HS-5 (cell line): ENCODE measurements around the gene RPS14.

Experiments used
- DNase-seq: peaks from one replicate; pipeline ENCODE4 v3.0.0-alpha.2; 2012; ENCODE audit warnings: low read depth

The RPS14 gene

DNA sequence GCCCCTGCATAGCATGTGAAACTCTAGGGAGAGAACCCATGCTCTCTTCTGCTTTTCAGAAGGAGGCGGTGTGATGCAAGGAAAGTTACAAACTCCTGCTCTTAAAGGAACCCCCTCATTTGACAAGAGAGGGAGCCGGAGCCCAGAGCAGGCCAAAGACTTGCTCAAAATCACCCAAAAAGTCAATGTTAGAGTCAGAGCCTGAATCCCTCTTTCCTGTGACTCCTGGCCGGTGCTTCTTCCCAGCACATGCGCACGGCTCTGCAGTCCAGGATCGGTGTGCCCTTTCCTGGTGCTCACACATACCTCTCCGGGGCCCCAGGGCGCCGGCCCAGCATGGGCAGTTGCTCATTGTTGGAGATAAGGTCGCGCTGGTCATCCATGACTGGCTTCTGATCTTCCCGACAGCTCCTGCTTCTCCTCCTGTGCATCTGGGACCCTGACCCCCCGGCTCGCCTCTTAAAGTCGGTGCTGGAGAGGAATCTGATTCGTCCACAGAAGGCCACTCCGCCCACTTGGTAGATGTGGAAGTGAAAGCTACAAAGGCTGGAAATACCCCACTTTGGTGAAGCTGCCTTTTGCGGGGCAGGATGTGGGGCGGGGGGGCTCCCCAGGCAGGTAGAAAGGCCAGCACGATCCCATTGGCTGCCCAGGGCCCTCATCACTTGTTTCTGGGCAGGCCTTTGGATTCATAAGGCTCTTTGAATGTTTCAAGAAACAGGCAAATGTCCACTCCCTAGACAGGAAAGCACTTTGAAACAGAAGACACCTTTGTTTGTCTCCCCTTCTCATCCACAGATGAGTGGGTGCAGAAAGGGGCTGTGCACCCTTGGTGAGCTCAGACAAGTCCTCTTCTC, 37.0 kb downstream of the RPS14 start, which contains the start of gene CD74:
CD74 (minus strand) TSS at position 592 of the 857 bp plus-strand sequence; CDS start at position 431, 161 bp downstream.
- no peak for DNase-seq

DNA sequence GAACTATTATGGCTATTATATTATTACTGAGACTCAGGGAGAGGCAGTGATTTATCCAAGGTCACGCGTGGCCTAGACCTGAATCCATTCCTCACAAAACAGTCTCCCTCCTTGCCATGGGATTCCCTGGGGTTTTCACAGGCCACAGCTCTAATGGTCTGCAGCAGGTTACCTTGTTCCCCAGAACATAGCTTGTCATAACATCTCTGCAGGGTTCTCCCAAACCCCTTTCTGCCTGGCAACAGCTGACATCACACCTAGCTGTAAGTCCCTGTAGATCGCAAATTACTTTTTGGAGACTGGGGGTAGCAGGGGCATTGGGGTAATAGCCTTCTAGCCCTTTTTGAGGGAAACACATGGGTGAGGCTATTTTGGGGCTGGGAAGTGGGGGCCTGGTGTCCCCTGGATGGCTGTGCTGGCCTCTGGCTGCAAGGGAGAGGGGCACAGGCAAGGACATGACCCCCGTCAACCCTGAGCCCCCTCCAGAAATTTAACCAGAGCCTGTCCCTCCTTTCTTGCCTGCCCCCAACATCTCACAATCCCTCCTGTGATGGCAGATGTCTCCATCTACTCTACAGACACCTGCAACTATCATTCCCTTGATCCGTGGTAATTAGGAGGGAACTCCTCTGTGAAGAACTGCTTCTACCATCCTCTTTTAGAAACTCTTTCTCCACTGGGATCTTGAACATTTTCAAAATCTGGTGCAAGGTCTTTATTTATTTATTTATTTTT, 38.1 kb downstream of the RPS14 start:
- DNase-seq: no peak

GRCh38 chr5:150410524-150411244, 38.9 kb downstream of the RPS14 start:
- DNase-seq: peak; percentile 35

DNA sequence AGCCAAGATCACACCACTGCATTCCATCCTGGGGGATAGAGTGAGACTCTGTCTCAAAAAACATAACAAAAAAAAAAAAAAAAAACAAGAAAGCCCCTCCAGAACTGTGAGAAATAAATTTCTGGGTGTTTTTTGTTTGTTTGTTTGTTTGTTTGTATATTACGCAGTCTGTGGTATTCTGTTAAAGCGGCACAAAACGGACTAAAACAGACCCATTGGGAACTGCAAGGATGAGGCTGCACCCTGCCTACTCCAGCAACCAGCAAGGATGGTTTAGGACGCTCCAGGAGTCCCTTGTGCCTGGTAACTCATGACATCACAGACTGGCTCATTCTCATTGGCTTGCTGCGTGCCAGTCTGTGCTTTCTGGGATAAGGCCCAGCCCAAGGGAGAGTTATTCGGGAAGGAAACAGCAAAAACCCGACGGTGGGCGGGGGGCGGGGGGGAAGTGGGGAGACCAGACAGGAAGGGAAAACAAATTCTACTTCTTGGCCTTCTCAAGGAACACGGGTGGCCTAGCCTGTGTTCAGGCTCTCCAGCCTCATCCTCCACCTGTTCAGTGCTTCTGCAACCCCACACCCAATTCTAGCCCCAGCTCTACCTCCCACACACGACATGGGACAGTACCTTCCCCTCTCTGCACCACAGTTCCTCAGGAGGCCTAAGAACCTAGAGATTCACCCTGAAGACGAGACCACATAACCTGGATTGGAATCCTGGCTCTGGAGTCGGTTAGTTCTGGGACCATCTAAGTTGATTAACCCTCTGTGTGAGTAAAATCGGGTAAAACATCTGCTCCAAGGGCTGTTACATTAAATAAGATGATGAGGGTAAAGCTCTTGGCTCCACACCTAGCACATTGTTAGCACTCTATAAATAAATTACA, 39.7 kb downstream of the RPS14 start:
- peak; percentile 60 for DNase-seq

DNA sequence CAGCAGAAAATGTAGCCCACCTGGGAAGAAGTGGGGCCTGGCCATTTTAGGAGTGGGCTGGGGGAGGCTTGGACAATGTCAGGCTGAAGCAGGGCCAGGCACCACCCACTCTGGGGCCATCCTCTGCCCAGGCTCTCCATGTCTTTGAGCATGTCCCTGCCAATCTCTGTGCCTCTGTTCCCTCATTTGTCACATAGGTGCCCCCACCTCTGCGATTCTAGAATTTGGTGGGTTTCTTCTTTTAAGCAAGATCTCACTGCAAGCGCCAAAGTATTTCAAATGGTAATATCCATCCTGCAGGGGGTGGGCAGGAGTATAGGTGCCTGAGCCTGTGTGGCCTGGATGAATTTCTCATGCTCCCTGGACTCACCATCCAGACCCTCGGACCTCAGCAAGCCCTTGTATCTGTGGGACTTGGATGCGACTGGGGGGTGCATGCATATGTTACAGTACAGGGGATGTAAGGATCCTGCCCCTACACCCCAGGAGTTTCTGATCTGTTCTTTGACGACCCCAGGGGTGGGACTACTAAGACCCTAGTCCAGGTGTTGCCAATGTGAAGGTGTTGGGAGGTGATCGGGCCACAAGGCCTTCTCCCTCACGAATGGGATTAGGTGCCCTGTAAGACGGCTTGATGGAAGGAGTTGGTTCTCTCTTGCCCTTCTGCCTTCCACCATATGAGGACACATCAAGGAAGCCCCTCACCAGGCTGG, 41.2 kb downstream of the RPS14 start:
- no peak for DNase-seq

DNA sequence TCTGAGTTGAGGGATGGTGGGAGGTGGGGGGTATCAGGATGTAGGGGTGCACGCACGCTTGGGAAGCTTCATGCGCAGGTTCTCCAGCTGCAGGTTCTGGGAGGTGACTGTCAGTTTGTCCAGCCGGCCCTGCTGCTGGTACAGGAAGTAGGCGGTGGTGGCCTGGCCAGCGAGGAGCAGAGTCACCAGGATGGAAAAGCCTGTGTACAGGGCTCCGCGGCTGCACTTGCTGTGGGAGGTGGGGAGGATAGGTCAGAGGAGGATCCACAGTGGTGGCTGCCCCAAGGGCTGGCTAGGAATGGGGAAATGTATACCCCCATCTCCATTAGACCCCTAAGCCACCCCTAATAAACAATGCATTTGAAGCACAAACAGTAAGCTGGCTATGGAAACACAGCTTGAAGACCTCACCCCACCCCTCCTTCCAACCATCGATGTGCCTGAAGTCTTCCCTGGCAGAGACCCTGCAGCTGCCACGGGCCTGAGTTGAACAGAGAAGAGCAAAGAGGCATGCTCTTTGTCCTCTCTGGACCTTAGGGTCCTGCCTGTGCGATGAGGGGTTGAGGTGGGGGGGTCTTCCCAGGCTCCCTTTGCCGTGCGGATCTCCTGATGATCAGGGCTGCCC, 42.3 kb downstream of the RPS14 start:
- DNase-seq: no peak

GRCh38 chr5:150406723-150407095, 42.8 kb downstream of the RPS14 start:
- DNase-seq: no peak

- no peak for DNase-seq
Observed at GRCh38 chr5:150406103-150406722, 43.3 kb downstream of the RPS14 start.

- DNase-seq: no peak
Observed at GRCh38 chr5:150404941-150405816, 44.4 kb downstream of the RPS14 start.

DNA sequence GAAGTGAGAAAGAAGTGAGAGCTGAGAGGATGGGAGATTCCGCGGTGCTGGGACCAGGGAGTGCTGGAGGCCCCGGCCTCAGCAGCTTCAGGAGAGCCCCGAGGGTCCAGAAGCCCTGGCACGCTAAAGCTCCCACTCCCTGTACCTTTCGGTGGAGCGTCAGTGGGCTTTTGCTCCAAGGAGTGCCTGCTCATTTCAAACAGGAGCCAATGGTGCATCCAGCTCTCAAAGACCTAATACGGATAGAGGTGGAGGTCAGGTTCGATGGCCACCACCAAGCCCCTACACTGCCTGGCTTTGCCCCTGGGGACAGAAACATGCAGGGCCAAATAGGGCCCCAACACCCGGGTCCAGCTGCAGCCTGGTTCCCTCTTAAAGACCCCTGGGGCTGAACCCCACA, 45.0 kb downstream of the RPS14 start:
- no peak for DNase-seq

- DNase-seq: no peak
Observed at GRCh38 chr5:150404121-150404520, 45.4 kb downstream of the RPS14 start.

- no peak for DNase-seq
Observed at GRCh38 chr5:150402901-150403342, 46.6 kb downstream of the RPS14 start.

DNA sequence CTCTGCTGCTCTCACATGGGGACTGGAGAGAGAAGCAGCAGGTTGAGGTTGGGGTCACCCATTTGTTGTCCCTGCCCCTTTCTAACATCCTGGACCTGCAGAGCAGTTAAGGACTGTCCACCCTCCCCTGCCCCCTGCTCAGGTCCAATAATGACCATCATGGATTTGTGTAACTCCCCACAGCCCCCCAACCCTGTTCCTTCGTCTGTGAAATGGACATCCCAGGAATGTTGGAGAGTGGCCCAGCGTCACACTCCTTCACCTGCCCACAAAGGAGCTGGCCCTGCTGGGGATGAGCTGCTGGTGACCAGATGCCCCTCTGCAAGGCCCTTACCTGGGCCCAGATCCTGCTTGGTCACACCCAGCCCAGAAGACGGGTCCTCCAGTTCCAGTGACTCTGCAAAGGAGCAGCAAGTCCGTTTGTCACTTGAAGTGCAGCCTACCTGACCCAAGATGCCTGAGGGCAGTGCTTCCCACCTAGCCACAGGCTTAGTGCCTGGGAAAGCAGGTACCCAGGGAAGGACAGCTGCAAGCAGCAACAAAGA, 47.2 kb downstream of the RPS14 start:
- no peak for DNase-seq

- no peak for DNase-seq
Observed at GRCh38 chr5:150401376-150402228, 47.9 kb downstream of the RPS14 start.

GRCh38 chr5:150401076-150401375, 48.5 kb downstream of the RPS14 start:
- DNase-seq: no peak

- no peak for DNase-seq
Observed at GRCh38 chr5:150400316-150401075, 49.0 kb downstream of the RPS14 start.
